ENCODE results near the gene CACNA1G.
A peak's percentile ranks its signal among the peaks of the same experiment; 100 is the strongest.

The CACNA1G gene

DNA sequence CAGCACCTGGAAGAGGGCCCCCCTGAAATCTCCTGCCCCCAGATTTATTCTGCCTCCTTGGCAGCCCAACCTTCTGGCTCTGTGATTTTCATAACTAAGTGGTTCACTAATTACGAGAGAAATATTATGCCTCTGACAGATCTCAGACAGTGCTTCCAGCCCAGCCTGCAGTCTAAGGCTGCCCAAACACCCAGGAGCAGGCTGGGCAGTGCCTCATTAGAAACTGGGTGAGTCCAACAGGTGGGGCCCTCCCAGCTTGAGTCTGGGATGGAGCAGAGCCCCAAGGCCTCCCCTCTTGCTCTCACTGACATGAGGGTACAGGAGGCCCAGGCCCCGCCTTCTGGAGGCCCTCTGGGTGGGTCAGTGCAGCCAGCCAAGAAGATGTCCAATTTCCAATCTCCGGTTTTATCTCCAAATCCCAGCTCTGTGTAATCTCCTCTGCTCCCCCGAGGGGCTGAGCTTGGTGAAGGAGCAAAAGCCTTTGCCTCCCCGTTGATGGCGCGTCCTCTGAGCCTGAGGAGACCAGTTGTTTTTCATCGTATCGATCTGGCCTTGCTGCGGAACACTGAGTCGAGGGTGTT lies 54.0 kb downstream of the CACNA1G start:
- no peak for DNase-seq

DNA sequence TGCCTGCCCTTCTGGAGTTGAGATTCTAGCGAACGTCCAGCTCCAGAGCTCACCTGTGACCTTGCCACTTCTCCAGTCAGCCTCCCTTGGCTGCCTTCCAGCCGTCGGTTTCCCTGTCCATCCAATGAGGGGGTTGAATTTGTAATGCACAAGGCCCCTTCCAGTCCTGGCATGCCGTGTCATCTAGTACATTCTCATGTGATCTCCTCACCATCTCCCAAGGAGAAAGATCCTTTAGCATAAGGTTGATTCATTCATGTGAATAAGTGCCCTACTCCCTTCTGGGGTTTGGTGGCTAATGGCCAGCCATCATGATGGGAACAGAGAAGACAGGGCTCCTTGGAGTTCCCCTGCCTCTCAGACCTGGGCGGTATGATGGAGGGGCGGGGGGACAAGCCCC lies 55.3 kb downstream of the CACNA1G start:
- DNase-seq = no peak

DNA sequence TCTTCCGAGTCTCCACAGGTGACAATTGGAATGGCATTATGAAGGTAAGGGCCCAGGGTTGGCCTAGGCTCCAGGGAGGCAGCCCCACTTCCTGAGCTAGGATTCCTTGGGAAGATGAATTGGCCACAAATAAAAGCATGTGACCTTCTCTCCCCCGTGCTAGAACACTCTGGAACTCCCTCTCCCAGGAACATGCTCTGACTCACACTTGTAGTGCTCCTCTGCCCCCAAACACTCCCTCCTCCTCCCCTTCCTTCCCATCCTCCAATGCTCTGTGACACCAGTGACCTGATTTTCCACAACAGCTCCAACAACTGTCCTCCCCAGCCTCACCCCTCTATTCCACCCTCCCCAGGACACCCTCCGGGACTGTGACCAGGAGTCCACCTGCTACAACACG lies 57.8 kb downstream of the CACNA1G start:
- DNase-seq = no peak

DNA sequence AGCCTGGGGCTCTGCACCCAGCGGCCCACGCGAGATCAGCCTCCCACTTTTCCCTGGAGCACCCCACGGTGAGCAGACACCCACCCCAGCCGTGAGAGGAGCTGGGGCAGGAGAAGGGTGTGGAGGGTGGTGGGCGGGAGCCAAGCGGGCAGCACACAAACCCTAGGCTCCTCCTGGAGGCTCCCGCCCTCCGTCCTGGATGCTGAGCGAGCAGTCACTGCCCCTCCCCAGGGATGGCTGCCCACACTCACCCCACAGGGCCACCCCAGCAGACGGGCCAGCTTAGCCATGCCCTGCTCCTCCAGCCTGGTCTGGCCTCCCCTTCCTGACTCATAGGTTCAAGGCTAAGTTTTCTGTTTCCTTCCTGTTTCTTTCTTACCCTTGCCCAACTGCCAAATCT lies 58.4 kb downstream of the CACNA1G start:
- no peak for DNase-seq

DNA sequence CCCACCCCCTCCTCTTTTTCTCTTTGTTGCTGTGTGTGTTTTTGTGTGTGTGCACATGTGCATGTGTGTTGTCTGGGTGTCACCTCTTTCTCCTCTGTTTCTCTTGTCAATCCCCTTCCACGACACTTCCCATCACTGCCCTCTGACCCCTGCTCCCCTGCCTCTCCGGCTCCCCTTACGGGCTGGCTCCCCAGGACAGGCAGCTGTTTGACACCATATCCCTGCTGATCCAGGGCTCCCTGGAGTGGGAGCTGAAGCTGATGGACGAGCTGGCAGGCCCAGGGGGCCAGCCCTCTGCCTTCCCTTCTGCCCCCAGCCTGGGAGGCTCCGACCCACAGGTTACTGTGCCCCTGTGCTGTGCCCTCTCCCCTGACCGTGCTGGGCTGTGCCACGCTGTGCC lies 59.0 kb downstream of the CACNA1G start:
- no peak for DNase-seq

DNA sequence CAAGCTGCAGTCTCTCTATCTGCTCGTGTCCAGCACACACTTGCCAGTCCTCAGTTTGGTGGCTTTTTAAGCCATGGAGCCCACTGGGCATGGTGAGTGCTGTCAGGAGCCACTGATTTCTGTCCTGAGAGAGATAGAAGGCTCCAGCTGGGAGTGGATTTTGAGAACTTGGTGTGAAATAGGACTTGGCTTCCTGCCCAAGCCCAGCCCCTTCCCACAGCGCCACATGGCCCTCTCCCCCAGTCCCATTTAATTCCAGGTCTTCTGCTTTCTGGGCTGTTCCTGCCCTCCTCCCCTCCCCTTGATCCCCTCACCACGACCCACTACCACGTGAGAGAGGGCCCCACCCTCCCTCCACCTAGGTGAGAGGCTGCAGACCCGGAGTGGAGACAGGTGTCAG lies 59.7 kb downstream of the CACNA1G start:
- DNase-seq = no peak

DNA sequence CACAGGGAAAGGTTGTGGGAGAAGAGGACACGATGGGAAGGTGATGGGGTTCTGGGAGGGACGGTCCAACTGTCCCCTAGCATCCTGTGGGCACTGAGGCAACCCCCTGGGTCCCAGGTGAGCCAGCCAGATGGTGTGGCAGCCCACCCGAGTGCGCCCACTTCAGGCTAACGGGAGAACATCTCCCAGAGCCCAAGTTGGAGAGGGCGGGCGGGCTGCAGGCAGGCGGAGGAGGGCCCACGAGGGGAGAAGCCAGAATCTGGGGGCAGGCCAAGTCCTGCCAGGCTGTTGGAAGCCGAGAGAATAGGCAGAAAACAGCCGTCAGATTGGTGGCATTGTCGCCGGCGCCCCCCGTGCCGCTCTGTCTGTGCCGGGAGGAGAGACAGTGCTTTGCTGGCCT lies 60.3 kb downstream of the CACNA1G start:
- DNase-seq = no peak

DNA sequence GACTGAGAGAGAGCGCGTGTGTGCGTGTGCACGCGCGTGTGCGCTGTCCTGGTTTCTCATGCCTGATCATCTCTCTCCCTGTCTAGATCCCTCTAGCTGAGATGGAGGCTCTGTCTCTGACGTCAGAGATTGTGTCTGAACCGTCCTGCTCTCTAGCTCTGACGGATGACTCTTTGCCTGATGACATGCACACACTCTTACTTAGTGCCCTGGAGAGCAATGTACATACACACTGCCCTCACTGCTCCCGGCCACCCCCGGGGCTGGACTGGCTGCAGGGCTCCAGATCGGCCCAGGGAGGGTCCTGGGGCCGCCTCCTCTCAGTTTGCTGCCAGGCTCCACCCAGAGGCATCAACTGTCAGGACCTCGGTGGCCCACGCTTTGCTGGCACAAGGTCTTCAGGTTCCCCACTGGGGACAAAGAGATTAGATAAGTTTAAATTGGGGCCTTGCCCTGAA lies 61.1 kb downstream of the CACNA1G start:
- no peak for DNase-seq

DNA sequence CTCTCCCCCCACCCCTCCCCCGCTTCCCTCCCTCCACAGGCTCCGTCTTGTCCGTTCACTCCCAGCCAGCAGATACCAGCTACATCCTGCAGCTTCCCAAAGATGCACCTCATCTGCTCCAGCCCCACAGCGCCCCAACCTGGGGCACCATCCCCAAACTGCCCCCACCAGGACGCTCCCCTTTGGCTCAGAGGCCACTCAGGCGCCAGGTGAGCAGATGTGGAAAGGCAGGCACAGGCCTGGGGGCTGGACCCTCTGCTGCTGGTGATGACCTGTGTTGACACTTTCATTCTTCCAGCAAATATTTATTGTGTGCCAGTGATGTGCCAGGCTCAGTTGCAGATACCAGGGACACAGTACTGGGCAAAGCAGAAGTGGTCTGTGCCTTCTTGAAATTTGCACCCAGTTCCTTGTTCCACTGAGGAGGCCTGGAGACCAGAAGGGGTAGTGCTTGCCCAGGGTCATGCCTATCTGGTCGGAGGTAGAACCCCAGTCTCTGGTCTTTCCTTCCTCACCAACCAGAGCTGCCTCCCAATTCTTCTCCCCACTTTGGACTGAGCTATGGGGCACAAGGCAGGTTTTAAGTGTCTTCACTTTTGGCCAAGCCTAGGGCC lies 63.9 kb downstream of the CACNA1G start:
- DNase-seq = no peak

DNA sequence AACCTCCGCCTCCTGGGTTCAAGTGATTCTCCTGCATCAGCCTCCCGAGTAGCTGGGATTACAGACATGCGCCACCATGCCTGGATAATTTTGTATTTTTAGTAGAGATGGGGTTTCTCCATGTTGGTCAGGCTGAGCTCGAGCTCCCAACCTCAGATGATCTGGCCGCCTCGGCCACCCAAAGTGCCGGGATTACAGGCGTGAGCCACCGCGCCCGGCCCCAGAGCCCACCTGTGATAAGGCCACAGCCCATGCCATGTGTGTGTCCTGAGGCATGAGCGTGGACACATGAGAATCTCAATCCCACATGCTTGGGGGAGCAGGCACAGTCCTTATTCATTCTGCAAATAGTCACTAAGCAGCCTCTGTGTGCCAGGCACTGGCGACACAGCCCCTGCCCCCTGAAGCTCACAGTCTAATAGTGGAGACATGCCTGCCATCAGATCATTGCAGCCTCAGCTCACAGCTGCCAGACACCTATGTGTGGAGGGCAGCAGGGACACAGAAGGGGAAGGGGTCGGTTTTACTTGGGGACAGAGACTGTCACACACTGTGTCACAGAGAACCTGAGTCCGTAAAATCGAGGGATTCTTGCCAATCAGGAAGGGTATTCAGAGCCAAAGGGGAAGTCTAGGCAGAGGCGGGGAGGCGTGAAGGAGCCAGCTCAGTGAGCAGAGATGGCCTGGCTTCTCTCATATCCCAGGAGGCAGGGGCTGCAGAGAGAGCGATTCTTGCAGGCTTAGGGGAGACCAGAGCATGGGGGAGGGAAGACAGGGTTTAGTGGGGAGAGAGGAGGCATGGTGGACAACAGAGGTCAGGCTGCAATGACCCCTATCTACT lies 64.7 kb downstream of the CACNA1G start:
- DNase-seq = no peak

DNA sequence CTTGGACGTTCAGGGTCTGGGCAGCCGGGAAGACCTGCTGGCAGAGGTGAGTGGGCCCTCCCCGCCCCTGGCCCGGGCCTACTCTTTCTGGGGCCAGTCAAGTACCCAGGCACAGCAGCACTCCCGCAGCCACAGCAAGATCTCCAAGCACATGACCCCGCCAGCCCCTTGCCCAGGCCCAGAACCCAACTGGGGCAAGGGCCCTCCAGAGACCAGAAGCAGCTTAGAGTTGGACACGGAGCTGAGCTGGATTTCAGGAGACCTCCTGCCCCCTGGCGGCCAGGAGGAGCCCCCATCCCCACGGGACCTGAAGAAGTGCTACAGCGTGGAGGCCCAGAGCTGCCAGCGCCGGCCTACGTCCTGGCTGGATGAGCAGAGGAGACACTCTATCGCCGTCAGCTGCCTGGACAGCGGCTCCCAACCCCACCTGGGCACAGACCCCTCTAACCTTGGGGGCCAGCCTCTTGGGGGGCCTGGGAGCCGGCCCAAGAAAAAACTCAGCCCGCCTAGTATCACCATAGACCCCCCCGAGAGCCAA lies 65.6 kb downstream of the CACNA1G start:
- peak; percentile 33 to 69 (median 54) for DNase-seq

DNA sequence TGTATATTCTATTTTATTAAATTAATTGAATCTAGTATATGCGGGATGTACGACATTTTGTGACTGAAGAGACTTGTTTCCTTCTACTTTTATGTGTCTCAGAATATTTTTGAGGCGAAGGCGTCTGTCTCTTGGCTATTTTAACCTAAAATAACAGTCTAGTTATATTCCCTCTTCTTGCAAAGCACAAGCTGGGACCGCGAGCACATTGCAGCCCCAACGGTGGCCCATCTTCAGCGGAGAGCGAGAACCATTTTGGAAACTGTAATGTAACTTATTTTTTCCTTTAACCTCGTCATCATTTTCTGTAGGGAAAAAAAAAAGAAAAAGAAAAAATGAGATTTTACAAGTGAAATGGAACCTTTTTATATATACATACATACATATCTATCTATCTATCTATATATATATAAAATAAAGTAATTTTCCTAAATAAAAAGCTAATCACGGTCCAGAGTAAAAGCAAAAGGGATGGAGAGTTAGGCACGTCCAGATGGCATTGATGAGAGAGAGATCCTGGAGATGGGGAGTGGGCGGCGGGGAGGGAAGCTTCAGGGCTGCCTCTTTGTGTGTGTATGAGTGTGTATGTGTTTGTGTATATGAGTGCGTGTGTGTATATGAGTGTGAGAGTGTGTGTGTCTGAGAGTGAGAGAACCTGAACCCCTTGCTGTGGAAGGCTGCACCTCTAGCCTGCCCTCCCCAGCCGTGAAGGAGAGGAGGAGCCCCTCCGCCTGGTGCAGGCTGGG lies 66.7 kb downstream of the CACNA1G start:
- no peak for DNase-seq

DNA sequence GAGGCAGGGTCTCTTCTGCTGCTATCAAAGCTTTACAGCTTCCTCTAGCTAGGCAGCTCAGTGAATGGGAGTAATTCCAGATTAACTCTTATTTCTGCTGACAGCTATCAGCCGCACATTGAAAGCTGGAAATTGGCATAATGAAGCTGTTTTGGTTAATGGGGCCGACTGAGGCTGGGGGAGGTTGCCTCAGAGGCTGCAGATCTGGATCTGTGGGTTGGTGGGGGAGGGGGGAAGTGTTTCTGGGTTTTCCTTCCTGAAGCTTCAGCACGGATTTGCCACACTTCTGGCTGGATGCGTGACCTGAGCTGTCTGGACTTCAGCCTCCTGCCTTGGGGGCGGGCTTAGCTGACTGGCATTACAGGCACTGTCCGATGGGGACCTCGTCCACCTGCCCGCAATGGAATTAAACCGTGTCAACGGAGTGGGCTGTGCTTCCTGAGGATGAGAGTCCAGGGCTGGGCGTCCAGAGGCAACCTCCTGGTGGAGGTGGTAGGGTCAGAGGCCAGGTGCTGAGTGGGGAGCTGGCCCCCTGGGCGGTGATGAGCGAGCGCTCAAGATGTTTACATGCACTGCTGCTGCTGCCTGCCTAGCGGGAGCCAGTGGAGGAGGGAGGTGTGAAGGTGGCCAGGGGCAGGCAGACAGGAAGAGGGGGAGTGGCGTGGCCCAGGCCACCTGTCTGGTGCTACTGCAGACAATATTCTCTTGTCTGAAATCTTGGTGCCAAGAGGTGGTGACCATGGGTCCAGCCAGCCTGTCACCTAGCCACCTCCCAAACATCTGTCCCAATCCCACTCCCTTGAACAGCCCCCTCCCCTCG lies 67.5 kb downstream of the CACNA1G start:
- DNase-seq = no peak

DNA sequence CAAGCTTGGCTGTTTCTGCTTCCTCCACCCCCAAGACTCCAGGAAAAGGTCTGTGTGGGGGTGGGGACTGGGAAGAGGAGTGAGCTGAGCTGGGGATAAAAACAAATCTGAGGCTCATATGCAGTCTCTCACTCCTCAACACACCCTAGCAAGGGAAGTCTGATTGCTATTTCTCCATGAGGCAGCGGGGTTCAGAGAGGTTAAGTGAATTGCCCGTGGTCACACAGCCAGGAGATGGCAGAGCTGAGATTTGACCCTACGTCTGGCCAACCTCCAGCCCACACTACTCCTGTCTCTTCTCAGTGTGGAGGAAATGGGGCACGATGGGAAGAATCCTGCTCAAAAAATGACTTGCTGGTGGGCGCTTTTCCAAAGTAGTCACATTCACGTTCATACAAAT lies 69.4 kb downstream of the CACNA1G start:
- no peak for DNase-seq

DNA sequence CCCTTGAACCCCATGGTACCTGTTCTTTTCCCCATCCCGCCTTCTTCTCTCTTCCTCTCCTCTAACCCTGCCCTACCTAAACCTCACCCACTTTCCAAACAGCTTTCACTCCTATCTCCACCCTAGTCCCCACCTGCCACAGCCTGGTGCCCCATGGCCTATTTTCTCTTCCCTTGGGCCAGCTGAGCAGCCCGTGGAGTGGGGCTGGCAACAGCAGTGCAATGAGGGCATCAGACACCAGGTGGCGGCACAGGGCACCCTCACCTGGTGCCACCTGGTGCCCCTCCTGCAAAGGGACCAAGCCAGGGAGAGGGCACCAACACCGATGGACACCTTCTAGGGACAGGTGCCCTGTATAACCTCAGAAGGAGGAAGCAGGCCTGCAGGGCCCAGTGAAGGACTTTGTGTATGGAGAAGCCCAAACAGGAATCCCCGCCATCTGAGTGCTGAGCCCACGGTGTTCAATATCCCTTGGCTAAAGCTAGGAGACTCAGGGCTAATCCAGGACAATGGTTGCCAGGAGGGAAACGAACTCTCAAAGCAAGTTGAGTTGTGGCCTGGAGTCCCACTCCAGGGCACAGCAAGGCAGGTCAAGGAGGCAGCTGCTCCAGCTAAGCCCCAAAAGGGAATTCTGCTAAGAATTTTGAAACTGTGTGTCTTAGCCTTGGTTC lies 70.1 kb downstream of the CACNA1G start:
- peak; percentile 22 to 54 (median 38) for DNase-seq

DNA sequence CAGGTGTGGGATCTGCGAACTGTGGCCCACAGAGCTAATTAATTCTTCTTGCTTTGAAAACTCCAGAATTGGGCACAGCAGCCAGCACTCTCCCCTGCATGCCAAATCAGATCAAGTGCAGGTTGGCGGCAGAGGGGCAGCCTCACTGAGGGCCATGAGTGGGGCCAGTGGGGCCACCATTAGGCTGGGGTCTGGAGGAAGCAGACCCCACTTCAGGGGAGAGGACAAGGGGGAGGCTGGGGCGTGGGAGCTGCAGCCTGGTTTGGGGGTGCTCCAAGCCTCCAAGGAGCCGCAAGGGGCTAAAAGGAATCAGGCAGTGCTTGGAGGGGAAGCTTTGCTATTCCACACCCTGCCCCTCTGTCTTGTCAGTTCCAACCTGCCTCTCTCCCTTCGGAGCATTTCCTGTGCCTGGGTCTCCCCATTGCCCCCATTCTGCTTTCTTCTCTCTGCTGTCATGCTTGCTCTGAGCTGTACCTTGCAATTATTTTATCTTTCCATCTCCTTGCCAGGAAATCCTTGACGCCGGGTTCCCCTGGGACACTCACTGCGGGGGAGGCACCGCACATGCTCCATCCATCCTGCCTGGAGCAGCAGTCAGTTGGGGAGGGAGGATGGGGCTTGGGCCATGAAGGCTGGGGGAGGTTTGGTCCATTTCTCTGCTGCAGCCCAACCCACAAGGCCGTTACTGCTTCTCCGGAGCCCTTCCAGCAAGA lies 70.8 kb downstream of the CACNA1G start:
- DNase-seq = no peak

DNA sequence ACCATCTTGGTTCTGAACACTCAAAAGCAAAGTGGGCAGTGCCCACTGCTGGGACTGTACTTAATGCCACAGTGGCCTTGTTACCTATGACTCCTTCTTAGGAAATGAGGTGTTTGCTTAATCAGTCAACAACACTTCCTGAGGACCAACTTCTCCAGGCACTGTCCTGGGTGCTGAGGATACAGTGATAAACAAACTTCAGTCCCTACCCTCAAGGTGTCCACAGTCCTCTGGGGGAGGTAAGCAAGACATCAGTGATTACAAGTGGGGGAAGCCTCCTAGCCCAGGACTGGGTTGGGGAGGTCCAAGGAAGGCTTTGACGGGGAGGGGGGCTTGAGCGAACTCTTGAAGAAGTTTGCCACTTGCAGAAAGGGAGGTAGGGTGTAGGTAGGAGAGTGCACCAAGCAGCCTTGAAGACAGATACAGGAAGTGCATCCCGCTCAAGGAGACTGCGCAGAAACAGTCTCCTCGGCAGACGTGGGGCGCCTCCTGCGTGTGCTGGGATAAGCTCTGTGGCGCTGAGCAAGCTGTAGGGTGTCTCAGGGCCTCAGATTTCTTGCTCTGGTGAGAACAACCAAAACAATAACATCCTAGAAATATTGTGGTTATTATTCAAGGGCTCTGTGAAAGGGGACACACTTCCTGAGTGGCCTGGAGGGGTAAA lies 71.5 kb downstream of the CACNA1G start:
- no peak for DNase-seq

DNA sequence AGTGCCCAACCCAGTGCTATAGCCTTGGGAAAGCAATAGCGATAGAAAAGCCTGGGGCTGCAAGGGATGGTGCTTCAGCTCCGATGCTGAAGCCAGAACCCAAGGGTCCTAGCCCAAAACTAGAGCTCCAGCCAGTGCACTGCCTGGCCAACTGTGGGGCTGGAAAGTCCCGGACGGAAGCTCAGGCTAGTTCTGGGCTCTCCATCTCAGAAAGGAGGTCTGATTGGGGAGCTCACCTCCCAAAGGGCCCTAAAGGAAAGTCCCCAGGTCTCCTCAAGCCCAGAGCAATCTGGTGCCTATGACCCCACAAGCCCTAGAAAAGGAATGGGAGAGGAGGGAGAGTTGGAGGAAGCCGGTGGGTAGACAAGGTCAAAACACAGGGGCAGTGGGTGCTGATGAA lies 72.1 kb downstream of the CACNA1G start:
- no peak for DNase-seq

DNA sequence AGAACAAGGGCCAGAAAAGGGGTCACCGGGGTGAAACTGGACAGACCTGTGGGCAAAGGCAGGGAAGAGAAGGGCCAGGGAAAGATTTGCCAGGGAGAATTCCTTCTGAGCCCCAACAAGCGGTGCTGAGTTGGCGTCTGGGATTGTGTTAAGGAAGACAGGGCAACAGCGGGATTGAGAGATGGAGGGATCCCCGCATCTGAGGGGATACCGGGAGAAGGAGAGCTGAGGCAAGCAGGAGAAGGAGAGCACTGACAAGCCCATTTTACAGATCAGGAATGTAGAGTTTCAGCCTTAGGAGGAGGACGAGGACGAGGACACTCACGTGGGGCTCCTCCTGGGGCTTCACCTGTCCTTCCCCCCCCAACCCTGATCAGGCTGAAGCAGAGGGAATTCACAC lies 73.2 kb downstream of the CACNA1G start:
- no peak for DNase-seq

DNA sequence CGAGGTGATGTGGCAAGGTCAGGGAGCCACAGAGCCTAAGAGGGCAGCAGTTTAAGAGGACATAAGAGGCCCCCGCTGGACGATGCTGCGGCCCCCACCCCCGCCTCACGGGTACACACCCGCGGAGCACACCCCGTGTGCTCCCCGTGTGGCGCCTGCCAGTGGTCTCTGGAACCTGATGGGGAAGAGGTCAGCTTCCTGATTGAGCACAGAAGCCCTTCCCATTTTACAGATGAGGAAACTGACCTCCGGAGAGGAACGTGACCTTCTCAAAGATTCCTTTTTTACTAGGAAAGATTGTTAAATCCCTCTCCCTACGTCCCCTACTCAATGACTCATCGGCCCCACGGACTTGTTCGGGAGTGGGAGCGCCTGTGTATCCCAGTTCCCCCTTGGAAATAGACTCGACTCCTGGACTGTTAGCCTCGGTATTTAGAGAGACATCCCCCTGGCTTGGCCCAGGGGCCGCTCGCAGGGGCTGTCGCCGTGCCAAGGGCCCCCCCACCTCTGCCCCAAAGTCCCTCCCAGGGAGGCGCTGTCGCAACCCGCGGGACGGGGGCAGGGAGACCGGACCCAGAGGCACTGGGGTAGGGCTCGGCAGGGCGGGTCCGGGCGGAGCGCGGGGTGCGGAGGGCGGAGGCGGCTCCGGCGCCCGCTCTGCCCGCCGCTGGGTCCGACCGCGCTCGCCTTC lies 73.9 kb downstream of the CACNA1G start, which contains the start of gene ABCC3:
Gene ABCC3 (plus strand): TSS at position 658 of the 691 bp plus-strand sequence. CDS start 56 bp downstream, outside the sequence.
- DNase-seq = no peak

All from T-helper 1 cell (primary cell).